Measurements from ENCODE around the gene NHLRC3. TPM values are rescaled to one million over a fixed set of nuclear protein-coding genes. Genes with fewer than 3 reads are reported as not detected.

NHLRC3 gene
- total RNA-seq, 2 donors from 2014 or later: 20.1 to 21.0 TPM

- H3K4me1 ChIP-seq: no peaks in the 10 kb centered on the region
- WGBS, 2 donors: 85 to 89% methylated on average over 7 of the region's 7 CpGs
- intact Hi-C loops (cut with DNase I): no loop called here
- no peaks in the 10 kb centered on the region for H3K27me3 ChIP-seq
- no peak overlapping the region for H3K27ac ChIP-seq
- no peaks in the 10 kb centered on the region for H3K9me3 ChIP-seq
- ATAC-seq (no peak), DNase-seq (no peak)
- peaks cover 9 to 31% of the 10 kb centered on the region in 2 donors for H3K36me3 ChIP-seq (replicated peaks in 1 of 2; ENCODE audit: insufficient read depth in 1 of 2, low read depth in 2 of 2)
- H3K4me3 ChIP-seq: no peak overlapping the region
- TF ChIP-seq, protein P1, sequence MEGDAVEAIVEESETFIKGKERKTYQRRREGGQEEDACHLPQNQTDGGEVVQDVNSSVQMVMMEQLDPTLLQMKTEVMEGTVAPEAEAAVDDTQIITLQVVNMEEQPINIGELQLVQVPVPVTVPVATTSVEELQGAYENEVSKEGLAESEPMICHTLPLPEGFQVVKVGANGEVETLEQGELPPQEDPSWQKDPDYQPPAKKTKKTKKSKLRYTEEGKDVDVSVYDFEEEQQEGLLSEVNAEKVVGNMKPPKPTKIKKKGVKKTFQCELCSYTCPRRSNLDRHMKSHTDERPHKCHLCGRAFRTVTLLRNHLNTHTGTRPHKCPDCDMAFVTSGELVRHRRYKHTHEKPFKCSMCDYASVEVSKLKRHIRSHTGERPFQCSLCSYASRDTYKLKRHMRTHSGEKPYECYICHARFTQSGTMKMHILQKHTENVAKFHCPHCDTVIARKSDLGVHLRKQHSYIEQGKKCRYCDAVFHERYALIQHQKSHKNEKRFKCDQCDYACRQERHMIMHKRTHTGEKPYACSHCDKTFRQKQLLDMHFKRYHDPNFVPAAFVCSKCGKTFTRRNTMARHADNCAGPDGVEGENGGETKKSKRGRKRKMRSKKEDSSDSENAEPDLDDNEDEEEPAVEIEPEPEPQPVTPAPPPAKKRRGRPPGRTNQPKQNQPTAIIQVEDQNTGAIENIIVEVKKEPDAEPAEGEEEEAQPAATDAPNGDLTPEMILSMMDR (IDR thresholded peaks at IDR 0.05): no peak
Measured at GRCh38 chr13:39012608-39013007, 25.6 kb upstream of the NHLRC3 start.

- no peak for DNase-seq
- 82 to 92% methylated on average over 5 of the region's 5 CpGs for WGBS, 2 donors
- Histone ChIP-seq H3K4me3 (no peak overlapping the region), H3K4me1 (no peaks in the 10 kb centered on the region), H3K27ac (no peak overlapping the region), H3K36me3 (replicated peaks in 1 of 2; ENCODE audit: insufficient read depth in 1 of 2, low read depth in 2 of 2) (peaks cover 9 to 35% of the 10 kb centered on the region in 2 donors), H3K27me3 (no peaks in the 10 kb centered on the region), H3K9me3 (no peaks in the 10 kb centered on the region)
- TF ChIP-seq POLR2A (IDR thresholded peaks at IDR 0.05): no peak
- TF ChIP-seq, protein P1 (IDR thresholded peaks at IDR 0.05): no peak
- no peak for ATAC-seq
- intact Hi-C loops (cut with DNase I): no loop called here
Measured at GRCh38 chr13:39013462-39013861, 24.8 kb upstream of the NHLRC3 start.

- no peaks in the 10 kb centered on the region for H3K9me3 ChIP-seq
- no peaks in the 10 kb centered on the region for H3K27me3 ChIP-seq
- peaks cover 9 to 34% of the 10 kb centered on the region in 2 donors for H3K36me3 ChIP-seq (replicated peaks in 1 of 2; ENCODE audit: insufficient read depth in 1 of 2, low read depth in 2 of 2)
- TF ChIP-seq, protein P1 (IDR thresholded peaks at IDR 0.05): no peak
- no peak for TF ChIP-seq POLR2A (IDR thresholded peaks at IDR 0.05)
- peaks cover 6% of the 10 kb centered on the region for H3K4me1 ChIP-seq
- no peak overlapping the region for H3K4me3 ChIP-seq
- no peak overlapping the region for H3K27ac ChIP-seq
- intact Hi-C loops (cut with DNase I): no loop called here
- DNase-seq (no peak), ATAC-seq (no peak)
- WGBS, 2 donors: 59 to 72% methylated on average over 1 of the region's 1 CpG
Measured at GRCh38 chr13:39016087-39016486, 22.2 kb upstream of the NHLRC3 start.

DNA sequence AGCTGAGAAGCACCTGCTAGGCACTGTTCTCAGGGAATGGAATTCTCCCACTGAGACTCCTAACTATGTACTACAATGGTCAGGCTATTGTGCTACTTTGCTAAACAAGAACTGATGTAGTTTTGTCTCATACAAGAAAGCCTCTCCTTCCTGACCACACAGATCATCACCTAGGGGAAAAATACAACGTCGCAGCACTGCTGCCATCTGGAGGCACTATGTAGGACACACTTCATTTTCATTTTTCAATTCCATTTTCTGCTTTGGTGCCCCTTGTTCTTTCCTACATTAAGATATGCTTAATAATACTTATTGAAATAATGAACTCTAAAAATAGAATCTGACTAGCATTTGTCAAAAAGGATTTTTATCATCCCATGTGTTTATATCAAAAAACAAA lies 21.5 kb upstream of the NHLRC3 start:
- WGBS, 2 donors: 20 to 23% methylated on average over 2 of the region's 2 CpGs
- Histone ChIP-seq H3K27me3 (no peaks in the 10 kb centered on the region), H3K4me1 (peaks cover 9% of the 10 kb centered on the region), H3K4me3 (no peak overlapping the region), H3K27ac (no peak overlapping the region), H3K36me3 (replicated peaks in 1 of 2; ENCODE audit: insufficient read depth in 1 of 2, low read depth in 2 of 2) (peaks cover 9 to 30% of the 10 kb centered on the region in 2 donors), H3K9me3 (no peaks in the 10 kb centered on the region)
- ATAC-seq (no peak), DNase-seq (peak in 1 of 4 donors; percentile 9)
- no peak for TF ChIP-seq POLR2A (IDR thresholded peaks at IDR 0.05)
- TF ChIP-seq, protein P1 (IDR thresholded peaks at IDR 0.05): peak in 5 of 7 experiments; percentile 24 to 40 (median 29)
- intact Hi-C loops (cut with DNase I): no loop called here

DNA sequence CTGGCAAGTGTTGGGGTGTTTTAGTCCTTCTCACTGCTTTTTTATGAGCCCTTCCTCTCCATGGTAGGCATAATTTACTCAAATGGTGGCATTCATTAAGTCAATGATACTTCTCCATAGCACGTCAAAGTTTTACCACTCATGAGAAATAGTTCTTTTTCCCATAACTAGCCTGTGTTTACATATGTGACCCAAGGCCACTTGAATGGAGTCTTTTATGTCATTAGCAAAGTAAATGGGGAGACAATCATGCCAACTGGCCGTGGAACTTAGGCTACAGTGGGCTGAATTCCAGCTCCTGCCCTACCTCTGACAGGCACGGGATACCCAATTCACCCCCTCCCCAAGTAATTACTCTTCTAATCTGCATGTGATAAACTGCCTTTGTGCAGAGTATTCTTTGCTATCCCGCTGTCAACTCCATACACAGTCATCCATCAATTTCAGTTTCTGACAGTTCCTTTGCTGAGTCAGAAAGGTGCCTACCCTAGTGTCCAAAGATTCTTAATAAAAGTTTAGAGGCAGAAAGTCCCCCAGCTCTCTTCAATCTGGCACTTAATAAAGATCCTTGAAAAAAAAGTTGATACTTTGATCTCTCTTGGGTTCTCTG lies 17.3 kb upstream of the NHLRC3 start:
- no peak for ATAC-seq
- H3K27me3 ChIP-seq: no peaks in the 10 kb centered on the region
- peaks cover 9% of the 10 kb centered on the region for H3K4me1 ChIP-seq
- no peak for DNase-seq
- no peaks in the 10 kb centered on the region for H3K9me3 ChIP-seq
- no peak overlapping the region for H3K27ac ChIP-seq
- WGBS, 2 donors: 27 to 36% methylated on average over 4 of the region's 4 CpGs
- peaks cover 8 to 21% of the 10 kb centered on the region in 2 donors for H3K36me3 ChIP-seq (replicated peaks in 1 of 2; ENCODE audit: insufficient read depth in 1 of 2, low read depth in 2 of 2)
- TF ChIP-seq POLR2A (IDR thresholded peaks at IDR 0.05): no peak
- TF ChIP-seq, protein P1 (IDR thresholded peaks at IDR 0.05): no peak
- intact Hi-C loops (cut with DNase I): no loop called here
- no peak overlapping the region for H3K4me3 ChIP-seq
